H1 (cell line): Measurements from ENCODE around the gene RNF126. TPM values are rescaled to one million over a fixed set of nuclear protein-coding genes. Genes with fewer than 3 reads are reported as not detected.

Experiments used
- CTCF ChIA-PET: fragments of 300-600 bp; sonication (Branson Sonifier 250); formaldehyde crosslinking; loops from one replicate; lab custom pipeline; 2021; ENCODE audit not compliant: partially characterized antibody; lab: Charles Lee
- POLR2A ChIA-PET: fragments of 300-600 bp; sonication (Branson Sonifier 250); formaldehyde crosslinking; loops from one replicate; lab custom pipeline; 2021; ENCODE audit warnings: inconsistent platforms; ENCODE audit not compliant: partially characterized antibody; lab: Charles Lee
- DNase-seq, 2 experiments: peaks; one replicate each; pipeline versions ENCODE4 v3.0.0 to v3.0.0-alpha.2; 2010 to 2022; ENCODE audit warnings: low spot score in 2 of 2, low read depth in 1 of 2, mixed read lengths in 1 of 2
- FAIRE-seq: peaks from 2 replicates; lab custom pipeline; 2011; peaks lifted over from hg19 to GRCh38; lab: Jason Lieb, UNC
- H2AFZ ChIP-seq: 2 replicates; pipeline ENCODE4 v1.8.1; 2012; ENCODE audit warnings: low read length, inconsistent platforms
- H2AK5ac ChIP-seq: 2 replicates; pipeline ENCODE4 v1.6.1; 2013; ENCODE audit warnings: low read depth, low read length
- H2BK120ac ChIP-seq: replicated peaks from 2 replicates; pipeline ENCODE3; 2013; ENCODE audit warnings: low read depth, low read length, inconsistent platforms
- H2BK12ac ChIP-seq: 2 replicates; pipeline ENCODE4 v1.6.1; 2013; ENCODE audit warnings: low read depth, low read length
- H2BK15ac ChIP-seq: 2 replicates; pipeline ENCODE4 v1.6.1; 2013; ENCODE audit warnings: low read length
- H2BK20ac ChIP-seq: 2 replicates; pipeline ENCODE4 v1.6.1; 2013; ENCODE audit warnings: low read length
- H2BK5ac ChIP-seq: 2 replicates; pipeline ENCODE4 v1.6.1; 2013; ENCODE audit warnings: low read depth, low read length
- H3K14ac ChIP-seq: 2 replicates; pipeline ENCODE4 v1.6.1; 2013; ENCODE audit warnings: inconsistent platforms; ENCODE audit not compliant: insufficient read length
- H3K18ac ChIP-seq: 2 replicates; pipeline ENCODE4 v1.6.1; 2013; ENCODE audit warnings: low read length; ENCODE audit errors: extremely low read depth
- H3K23ac ChIP-seq: 2 replicates; pipeline ENCODE4 v1.6.1; 2013; ENCODE audit warnings: inconsistent platforms; ENCODE audit not compliant: insufficient read length
- H3K23me2 ChIP-seq: 2 replicates; pipeline ENCODE4 v1.6.1; 2013; ENCODE audit warnings: low read depth, low read length
- H3K27ac ChIP-seq: 2 replicates; pipeline ENCODE4 v1.6.1; 2011; ENCODE audit warnings: low read depth, low read length, inconsistent platforms
- H3K27me3 ChIP-seq, 4 experiments: replicated peaks in 1 of 4; 1 replicate in 1 of 4; 2 replicates in 3 of 4; pipeline versions ENCODE4 v1.6.1 to v1.8.1; 2011 to 2013; ENCODE audit warnings: low read length in 3 of 4, mild to moderate bottlenecking in 3 of 4, inconsistent platforms in 2 of 4, mixed read lengths in 2 of 4, moderate library complexity in 1 of 4; ENCODE audit not compliant: control insufficient read depth in 3 of 4, insufficient read depth in 3 of 4; ENCODE audit errors: extremely low read depth in 1 of 4
- H3K36me3 ChIP-seq, 4 experiments: 2 replicates each; pipeline versions ENCODE4 v1.6.1 to v1.8.1; 2011 to 2013; ENCODE audit warnings: mild to moderate bottlenecking in 4 of 4, low read length in 3 of 4, moderate library complexity in 2 of 4, control low read depth in 1 of 4, inconsistent platforms in 1 of 4; ENCODE audit not compliant: insufficient read depth in 4 of 4, control insufficient read depth in 2 of 4
- H3K4ac ChIP-seq: replicated peaks from 2 replicates; pipeline ENCODE3; 2013; ENCODE audit warnings: low read length, low read depth, mixed read lengths, inconsistent platforms; ENCODE audit not compliant: insufficient read length
- H3K4me1 ChIP-seq, 4 experiments: replicated peaks in 1 of 4; 1 replicate in 1 of 4; 2 replicates in 3 of 4; pipeline versions ENCODE4 v1.6.1 to v1.8.1; 2011 to 2013; ENCODE audit warnings: low read length in 3 of 4, inconsistent platforms in 2 of 4, mixed read lengths in 1 of 4; ENCODE audit not compliant: insufficient read depth in 4 of 4, control insufficient read depth in 3 of 4
- H3K4me2 ChIP-seq, 2 experiments: 2 replicates each; pipeline versions ENCODE4 v1.6.1 to v1.8.1; 2011 to 2013; ENCODE audit warnings: low read depth in 2 of 2, low read length in 2 of 2, control low read depth in 1 of 2, inconsistent platforms in 1 of 2, mild to moderate bottlenecking in 1 of 2; ENCODE audit not compliant: insufficient read depth in 1 of 2
- H3K4me3 ChIP-seq, 4 experiments: fragments of 200-600, 300-600 bp in 1 of 4; sonication (generic), shearing (Covaris generic), sonication (Bioruptor Twin) in 1 of 4; 2 replicates each; pipeline versions ENCODE4 v1.5.1 to v1.8.1; 2011 to 2016; ENCODE audit warnings: low read length in 4 of 4, low read depth in 3 of 4, control low read depth in 2 of 4, inconsistent platforms in 2 of 4, mild to moderate bottlenecking in 2 of 4, mixed read lengths in 1 of 4, moderate library complexity in 1 of 4; ENCODE audit not compliant: insufficient read depth in 2 of 4; ENCODE audit errors: extremely low read depth in 1 of 4
- H3K56ac ChIP-seq: replicated peaks from 2 replicates; pipeline ENCODE3; 2013; ENCODE audit warnings: low read depth, mild to moderate bottlenecking, mixed read lengths, low read length, inconsistent platforms; ENCODE audit not compliant: insufficient read length
- H3K79me1 ChIP-seq: 2 replicates; pipeline ENCODE4 v1.6.1; 2013; ENCODE audit warnings: low read depth, low read length, control low read depth
- H3K79me2 ChIP-seq, 2 experiments: 2 replicates each; pipeline versions ENCODE4 v1.6.1 to v1.8.1; 2012 to 2013; ENCODE audit warnings: low read length in 2 of 2, mild to moderate bottlenecking in 2 of 2, inconsistent platforms in 1 of 2; ENCODE audit not compliant: insufficient read depth in 2 of 2, control insufficient read depth in 1 of 2
- H3K9ac ChIP-seq, 4 experiments: replicated peaks in 1 of 4; 1 replicate in 1 of 4; 2 replicates in 3 of 4; pipeline versions ENCODE4 v1.6.1 to v1.8.1; 2011 to 2013; ENCODE audit warnings: low read depth in 3 of 4, low read length in 3 of 4, control low read depth in 2 of 4, mild to moderate bottlenecking in 2 of 4, moderate library complexity in 2 of 4, inconsistent platforms in 1 of 4; ENCODE audit errors: extremely low read depth in 1 of 4
- H3K9me3 ChIP-seq, 2 experiments: 2 replicates each; pipeline versions ENCODE4 v1.6.1 to v1.8.1; 2012 to 2013; ENCODE audit warnings: mild to moderate bottlenecking in 2 of 2, moderate library complexity in 2 of 2, control low read depth in 1 of 2, inconsistent platforms in 1 of 2, low read depth in 1 of 2, low read length in 1 of 2, mixed read lengths in 1 of 2; ENCODE audit not compliant: insufficient read depth in 2 of 2
- H4K20me1 ChIP-seq, 2 experiments: replicated peaks in 1 of 2; 2 replicates each; pipeline versions ENCODE3 to v1.8.1; 2011 to 2013; ENCODE audit warnings: inconsistent platforms in 2 of 2, low read length in 2 of 2, mild to moderate bottlenecking in 1 of 2; ENCODE audit not compliant: insufficient read depth in 2 of 2, control insufficient read depth in 1 of 2
- H4K5ac ChIP-seq: 2 replicates; pipeline ENCODE4 v1.6.1; 2013; ENCODE audit warnings: low read length, low read depth, mixed read lengths, inconsistent platforms; ENCODE audit not compliant: insufficient read length
- H4K8ac ChIP-seq: 2 replicates; pipeline ENCODE4 v1.8.0; 2013; ENCODE audit warnings: mild to moderate bottlenecking, moderate library complexity, low read length, inconsistent platforms; ENCODE audit not compliant: insufficient read depth; ENCODE audit errors: extremely low read depth
- H4K91ac ChIP-seq: replicated peaks from 2 replicates; pipeline ENCODE3; 2013; ENCODE audit warnings: low read length, mixed read lengths, inconsistent platforms; ENCODE audit not compliant: insufficient read length
- CHD2 ChIP-seq: IDR thresholded peaks from 2 replicates; pipeline ENCODE4 v1.6.1; 2012; ENCODE audit warnings: low read length, improper control_type of control experiment
- FOSL1 ChIP-seq: IDR thresholded peaks from 2 replicates; pipeline ENCODE4 v1.6.1; 2011; ENCODE audit warnings: mild to moderate bottlenecking, low read depth, low read length, moderate library complexity; ENCODE audit not compliant: insufficient read depth
- POU5F1 ChIP-seq: IDR thresholded peaks from 2 replicates; pipeline ENCODE4 v1.6.1; 2011; ENCODE audit warnings: low read depth, mild to moderate bottlenecking, low read length, moderate library complexity
- RAD21 ChIP-seq, 2 experiments: IDR thresholded peaks in 1 of 2; conservative IDR thresholded peaks in 1 of 2; 2 replicates each; pipeline ENCODE4 v1.6.1; 2011; ENCODE audit warnings: low read depth in 2 of 2, low read length in 2 of 2, improper control_type of control experiment in 1 of 2, inconsistent platforms in 1 of 2, mild to moderate bottlenecking in 1 of 2, moderate library complexity in 1 of 2
- TBP ChIP-seq: IDR thresholded peaks from 2 replicates; pipeline ENCODE4 v1.6.1; 2011; ENCODE audit warnings: low read depth, low read length, improper control_type of control experiment
- USF2 ChIP-seq: IDR thresholded peaks from 2 replicates; pipeline ENCODE4 v1.6.1; 2011; ENCODE audit warnings: low read length, improper control_type of control experiment
- WGBS, 2 experiments: shearing (Covaris generic) in 1 of 2; methylation state at CpG; one replicate each; pipeline versions ENCODE4 v1.1.6 to v1.1.7; 2013 to 2015; ENCODE audit warnings: low lambda C conversion rate in 2 of 2, mixed read lengths in 2 of 2, inconsistent platforms in 1 of 2, low coverage in 1 of 2, missing lambda C conversion rate in 1 of 2; ENCODE audit not compliant: insufficient replicate concordance in 2 of 2, insufficient coverage in 1 of 2, insufficient read length in 1 of 2; ENCODE audit errors: extremely low coverage in 1 of 2, missing lambda C conversion rate in 1 of 2; 5-methylcytosine and 5-hydroxymethylcytosine counted together
- polyA plus RNA-seq, 7 experiments: library from polyadenylated mRNA; depleted of rRNA in 3 of 7; stranded (reverse) in 5 of 7; unstranded in 2 of 7; fragments of >200 nt in 5 of 7; fragments of 200-250 nt in 2 of 7; gene quantifications; 1 replicate in 5 of 7; 2 replicates in 1 of 7; 4 replicates in 1 of 7; pipeline versions ENCODE4 v1.2.1 to v1.2.3, GENCODE V29; 2011 to 2013; ENCODE audit warnings: missing spikeins in 2 of 7, mixed read lengths in 2 of 7
- total RNA-seq: library from RNA; stranded (reverse); fragmentation: NEBNext Ultra II Directional; extraction: Animal tissue kit (Norgen Biotek cat#: 25700); gene quantifications from 2 replicates; pipeline ENCODE4 v1.2.1, GENCODE V29; 2021

The RNF126 gene
- total and polyA plus RNA-seq, 2 of the 8 experiments (the other 6 are each of a cell fraction or from before 2014, with no cell fraction given): 21.8 to 68.0 TPM

GRCh38 chr19:677201-677600, 14.2 kb upstream of the RNF126 start:
- CTCF ChIA-PET: interaction anchor here (0.6 to 1.2 kb wide), 5 partner anchors 9 to 167 kb away, joined by 3 to 5 read pairs (median 3); no protein-coding TSS in a partner anchor
- no peak overlapping the region for H3K4me3 ChIP-seq

More at GRCh38 chr19:677201-677600, 14.2 kb upstream of the RNF126 start:
- Histone ChIP-seq H4K20me1 (peaks cover 0 to 7% of the 10 kb centered on the region in 2 experiments), H3K36me3 (no peaks in the 10 kb centered on the region), H3K9me3 (no peaks in the 10 kb centered on the region), H3K23me2 (peaks cover 6% of the 10 kb centered on the region; the same call in 1 of the 2 replicates), H3K14ac (no peak overlapping the region), H2BK5ac (no peak overlapping the region), H4K8ac (no peak overlapping the region), H4K91ac (no peak overlapping the region), H3K4me2 (no peak overlapping the region), H3K4me1 (peaks cover 0 to 10% (median 1%) of the 10 kb centered on the region in 4 experiments; a peak in 4 of 7 replicates), H4K5ac (no peak overlapping the region), H3K79me1 (0 out of 2 replicates have a peak, but pooled peaks cover 3% of the 10 kb centered on the region), H2BK15ac (no peak overlapping the region), H2BK12ac (no peak overlapping the region), H2BK120ac (no peak overlapping the region), H3K18ac (no peak overlapping the region), H3K23ac (no peak overlapping the region), H3K4ac (no peak overlapping the region), H3K9ac (no peak overlapping the region), H3K56ac (no peak overlapping the region), H2BK20ac (no peak overlapping the region), H3K27ac (no peak overlapping the region), H2AK5ac (no peak overlapping the region), H2AFZ (no peak overlapping the region), H3K79me2 (no peaks in the 10 kb centered on the region), H3K27me3 (peaks cover 0 to 22% (median 10%) of the 10 kb centered on the region in 4 experiments; a peak in 5 of 7 replicates)
- FAIRE-seq: no peak
- TF ChIP-seq RAD21 (IDR thresholded peaks at IDR 0.05 in 1 of 2, conservative IDR thresholded peaks at IDR 0.05 in 1 of 2; ENCODE audit: low read depth in 2 of 2, low read length in 2 of 2) (no peak), TBP (no peak), FOSL1 (no peak), USF2 (no peak), POU5F1 (no peak), CHD2 (no peak)
- WGBS, 2 experiments: 53% methylated on average over 13 of the region's 15 CpGs; no CpG with 5 or more reads in 1 of the 2 experiments
- DNase-seq: no peak
- POLR2A ChIA-PET: interaction anchor here (1.1 to 1.4 kb wide), 2 partner anchors 14 to 31 kb away, joined by 3 to 5 read pairs; partner anchors contain the start of gene PALM
